Measurements from ENCODE around the gene CHTF18. TPM values are rescaled to one million over a fixed set of nuclear protein-coding genes. Genes with fewer than 3 reads are reported as not detected.
"Not testable (repeated sequence)": the region's sequence is repeated elsewhere in the genome, so short reads cannot be mapped to it uniquely, and the experiment has no call there.

CHTF18 gene
- total RNA-seq, 4 donors from 2014 or later = 2.0 to 8.8 (median 3.4) TPM

DNA sequence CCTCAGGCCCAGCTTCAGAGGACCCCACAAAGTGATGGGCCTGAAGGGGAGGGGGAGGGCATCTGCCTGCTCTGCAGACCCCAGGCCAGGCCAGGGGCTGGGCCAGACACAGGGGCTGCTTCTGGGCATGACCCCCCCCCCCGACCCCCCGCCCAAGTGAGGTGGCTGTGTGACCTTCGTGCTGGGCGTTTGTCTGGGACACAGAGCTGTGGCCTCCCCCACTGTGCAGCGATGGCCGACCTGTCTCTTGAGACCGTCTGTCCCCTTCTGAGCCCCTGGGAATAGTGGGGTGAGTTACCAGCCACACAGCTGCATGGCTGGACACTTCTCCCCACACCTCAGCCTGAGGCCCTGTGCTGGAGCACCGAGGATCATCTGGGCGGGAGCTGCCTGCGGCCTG lies 47.0 kb downstream of the CHTF18 start:
- intact Hi-C loops (cut with DNase I) = no loop called here
- H3K9me3 ChIP-seq = peaks cover 0 to 40% (median 32%) of the 10 kb centered on the region in 4 donors
- H3K4me3 ChIP-seq = no peak overlapping the region
- peaks cover 0 to 85% (median 4%) of the 10 kb centered on the region in 4 donors for H3K27me3 ChIP-seq
- no peaks in the 10 kb centered on the region for H3K36me3 ChIP-seq
- WGBS = 96% methylated on average over 3 of the region's 10 CpGs
- no peak overlapping the region for H3K27ac ChIP-seq (replicated peaks in 1 of 4)
- no peaks in the 10 kb centered on the region for H3K4me1 ChIP-seq
- DNase-seq (ENCODE audit: extremely low spot score) = no peak
- TF ChIP-seq, protein P1, sequence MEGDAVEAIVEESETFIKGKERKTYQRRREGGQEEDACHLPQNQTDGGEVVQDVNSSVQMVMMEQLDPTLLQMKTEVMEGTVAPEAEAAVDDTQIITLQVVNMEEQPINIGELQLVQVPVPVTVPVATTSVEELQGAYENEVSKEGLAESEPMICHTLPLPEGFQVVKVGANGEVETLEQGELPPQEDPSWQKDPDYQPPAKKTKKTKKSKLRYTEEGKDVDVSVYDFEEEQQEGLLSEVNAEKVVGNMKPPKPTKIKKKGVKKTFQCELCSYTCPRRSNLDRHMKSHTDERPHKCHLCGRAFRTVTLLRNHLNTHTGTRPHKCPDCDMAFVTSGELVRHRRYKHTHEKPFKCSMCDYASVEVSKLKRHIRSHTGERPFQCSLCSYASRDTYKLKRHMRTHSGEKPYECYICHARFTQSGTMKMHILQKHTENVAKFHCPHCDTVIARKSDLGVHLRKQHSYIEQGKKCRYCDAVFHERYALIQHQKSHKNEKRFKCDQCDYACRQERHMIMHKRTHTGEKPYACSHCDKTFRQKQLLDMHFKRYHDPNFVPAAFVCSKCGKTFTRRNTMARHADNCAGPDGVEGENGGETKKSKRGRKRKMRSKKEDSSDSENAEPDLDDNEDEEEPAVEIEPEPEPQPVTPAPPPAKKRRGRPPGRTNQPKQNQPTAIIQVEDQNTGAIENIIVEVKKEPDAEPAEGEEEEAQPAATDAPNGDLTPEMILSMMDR (IDR thresholded peaks at IDR 0.05) = no peak
- TF ChIP-seq EP300 (IDR thresholded peaks at IDR 0.05) (no peak), POLR2AphosphoS5 (IDR thresholded peaks at IDR 0.05) (no peak), POLR2A (IDR thresholded peaks at IDR 0.05; ENCODE audit: low read depth) (no peak)

DNA sequence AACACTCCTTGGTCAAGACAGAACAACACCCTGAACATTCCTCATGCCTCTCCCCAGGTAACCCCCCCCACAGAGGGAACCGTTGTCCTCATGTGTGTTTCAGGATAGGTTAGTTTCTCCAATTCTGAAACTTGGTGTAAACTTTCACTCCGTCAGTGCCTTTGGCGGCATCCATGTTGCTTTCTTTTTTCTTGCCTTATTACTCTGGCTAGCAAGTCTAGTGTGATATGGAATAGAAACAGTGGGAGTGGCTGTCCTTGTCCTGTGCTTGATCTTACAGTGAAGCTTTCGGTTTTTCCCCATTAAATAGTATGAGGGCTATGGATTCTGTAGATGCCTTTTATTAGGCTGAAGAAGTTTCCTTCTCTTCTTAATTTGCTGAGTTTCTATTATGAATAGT lies 47.8 kb downstream of the CHTF18 start:
- WGBS = 93% methylated on average over 4 of the region's 4 CpGs
- H3K4me3 ChIP-seq = no peak overlapping the region
- TF ChIP-seq POLR2A (IDR thresholded peaks at IDR 0.05; ENCODE audit: low read depth) = no peak
- H3K27ac ChIP-seq (replicated peaks in 1 of 4) = no peak overlapping the region
- peaks cover 0 to 40% (median 32%) of the 10 kb centered on the region in 4 donors for H3K9me3 ChIP-seq
- H3K4me1 ChIP-seq = no peaks in the 10 kb centered on the region
- H3K27me3 ChIP-seq = peaks cover 0 to 85% (median 4%) of the 10 kb centered on the region in 4 donors
- DNase-seq (ENCODE audit: extremely low spot score) = no peak
- intact Hi-C loops (cut with DNase I) = no loop called here
- no peaks in the 10 kb centered on the region for H3K36me3 ChIP-seq

DNA sequence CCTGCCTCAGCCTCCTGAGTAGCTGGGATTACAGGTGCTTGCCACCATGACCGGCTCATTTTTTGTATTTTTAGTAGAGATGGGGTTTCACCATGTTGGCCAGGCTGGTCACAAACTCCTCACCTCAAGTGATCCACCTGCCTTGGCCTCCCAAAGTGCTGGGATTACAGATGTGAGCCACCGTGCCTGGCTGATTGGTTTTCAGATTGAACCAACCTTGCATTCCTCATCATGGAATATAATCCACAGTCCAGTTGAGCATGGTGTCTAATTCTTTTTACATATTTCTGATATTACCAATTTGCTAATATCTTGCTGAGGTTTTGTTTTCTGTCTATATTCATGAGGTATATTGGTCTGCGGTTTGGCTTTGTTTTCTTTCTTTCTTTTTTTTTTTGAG lies 48.4 kb downstream of the CHTF18 start:
- H3K27ac ChIP-seq (replicated peaks in 1 of 4); DNase-seq (ENCODE audit: extremely low spot score); H3K4me1 ChIP-seq; H3K4me3 ChIP-seq; intact Hi-C loops (cut with DNase I); H3K36me3 ChIP-seq: not testable (repeated sequence)
- Histone ChIP-seq H3K9me3 (peaks cover 0 to 40% (median 32%) of the 10 kb centered on the region in 4 donors), H3K27me3 (peaks cover 0 to 85% (median 4%) of the 10 kb centered on the region in 4 donors)
- 88% methylated on average over 3 of the region's 3 CpGs for WGBS

DNA sequence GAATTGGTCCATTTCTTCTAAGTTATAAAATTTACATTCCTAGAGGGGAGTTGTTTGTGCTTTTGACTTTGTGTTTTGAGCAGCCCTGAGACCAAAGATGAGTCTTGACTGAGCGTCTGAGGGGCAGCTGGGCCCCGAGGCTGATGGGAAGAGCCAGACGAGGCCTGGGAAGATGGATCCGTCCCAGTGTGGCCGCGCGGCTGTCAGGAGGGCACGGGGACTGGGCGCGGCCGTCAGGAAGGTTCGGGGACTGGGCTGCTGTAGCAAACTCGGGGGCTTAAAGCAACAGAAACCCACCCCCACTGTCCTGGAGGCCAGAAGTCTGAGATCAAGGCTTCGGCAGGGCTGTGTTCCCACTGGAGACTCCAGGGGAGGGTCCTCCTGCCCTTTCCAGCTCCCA lies 50.3 kb downstream of the CHTF18 start:
- H3K27me3 ChIP-seq = peaks cover 0 to 79% (median 4%) of the 10 kb centered on the region in 4 donors
- 84% methylated on average over 14 of the region's 14 CpGs for WGBS
- intact Hi-C loops (cut with DNase I) = no loop called here

DNA sequence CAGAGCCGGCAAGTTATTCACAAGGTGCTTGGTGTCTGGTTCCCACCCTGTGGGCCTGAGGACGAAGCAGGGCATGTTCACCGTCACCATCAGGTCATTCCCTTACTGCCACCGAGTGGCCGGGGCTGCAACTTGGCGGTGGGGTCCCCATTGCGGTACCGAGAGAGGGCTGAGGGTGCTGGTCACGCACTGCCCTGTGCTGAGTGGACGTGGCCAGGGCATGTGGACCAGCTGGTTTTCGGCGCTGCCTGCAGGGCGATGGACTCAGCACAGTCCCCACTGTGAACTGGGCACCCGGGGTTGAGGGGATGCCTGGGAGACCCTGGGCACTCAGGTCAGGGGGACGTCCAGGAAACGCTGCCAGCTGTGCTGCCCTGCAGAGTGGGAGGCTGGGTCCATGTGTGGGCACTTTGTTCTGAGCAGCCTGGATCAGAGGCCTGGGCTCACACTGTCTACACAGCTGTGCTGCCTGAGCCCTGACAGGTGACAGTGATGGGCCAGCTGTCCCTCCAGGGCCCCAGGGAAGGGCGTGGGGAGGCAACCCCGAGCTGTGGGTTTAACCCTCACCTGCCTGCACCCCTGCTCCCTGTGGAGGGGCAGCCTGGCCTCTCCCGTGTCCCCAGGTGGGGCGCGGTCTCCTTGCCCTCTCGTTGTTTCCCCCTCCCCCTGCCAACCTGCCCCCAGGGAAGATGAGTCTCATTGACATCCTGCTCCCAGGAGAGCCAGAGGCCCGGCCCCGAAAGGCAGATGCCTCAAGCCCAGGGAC lies 51.4 kb downstream of the CHTF18 start:
- TF ChIP-seq POLR2AphosphoS5 (IDR thresholded peaks at IDR 0.05) (no peak), POLR2A (IDR thresholded peaks at IDR 0.05; ENCODE audit: low read depth) (no peak), EP300 (IDR thresholded peaks at IDR 0.05) (no peak)
- TF ChIP-seq, protein P1 (IDR thresholded peaks at IDR 0.05) = no peak
- Histone ChIP-seq H3K4me1 (no peaks in the 10 kb centered on the region), H3K27ac (replicated peaks in 1 of 4) (no peak overlapping the region), H3K27me3 (peaks cover 0 to 74% (median 4%) of the 10 kb centered on the region in 4 donors), H3K9me3 (peaks cover 0 to 26% (median 23%) of the 10 kb centered on the region in 4 donors), H3K36me3 (no peaks in the 10 kb centered on the region), H3K4me3 (no peak overlapping the region)
- WGBS = 64% methylated on average over 6 of the region's 24 CpGs
- intact Hi-C loops (cut with DNase I) = no loop called here
- DNase-seq (ENCODE audit: extremely low spot score) = no peak

More for the DNA sequence above, 50.3 kb downstream of the CHTF18 start:
- no peak for DNase-seq (ENCODE audit: extremely low spot score)
- Histone ChIP-seq H3K27ac (replicated peaks in 1 of 4) (no peak overlapping the region), H3K4me3 (no peak overlapping the region), H3K9me3 (peaks cover 0 to 36% (median 30%) of the 10 kb centered on the region in 4 donors), H3K4me1 (no peaks in the 10 kb centered on the region), H3K36me3 (no peaks in the 10 kb centered on the region)
- TF ChIP-seq POLR2AphosphoS5 (IDR thresholded peaks at IDR 0.05) (no peak), POLR2A (IDR thresholded peaks at IDR 0.05; ENCODE audit: low read depth) (no peak)
- TF ChIP-seq, protein P1 (IDR thresholded peaks at IDR 0.05) = no peak
